HG03135 (cell line): ENCODE results near the gene RHOF.

Source experiments
- ATAC-seq: cut with Tn5 transposase; IDR thresholded peaks from one replicate; pipeline ENCODE4 v1.9.1; 2021; ENCODE audit warnings: mild to moderate bottlenecking, moderate library complexity; ENCODE audit not compliant: unreplicated experiment

RHOF gene

GRCh38 chr12:121820056-121820455 lies 26.6 kb upstream of the RHOF start:
- no peak for ATAC-seq

GRCh38 chr12:121819212-121819949 lies 25.9 kb upstream of the RHOF start:
- ATAC-seq = no peak

DNA sequence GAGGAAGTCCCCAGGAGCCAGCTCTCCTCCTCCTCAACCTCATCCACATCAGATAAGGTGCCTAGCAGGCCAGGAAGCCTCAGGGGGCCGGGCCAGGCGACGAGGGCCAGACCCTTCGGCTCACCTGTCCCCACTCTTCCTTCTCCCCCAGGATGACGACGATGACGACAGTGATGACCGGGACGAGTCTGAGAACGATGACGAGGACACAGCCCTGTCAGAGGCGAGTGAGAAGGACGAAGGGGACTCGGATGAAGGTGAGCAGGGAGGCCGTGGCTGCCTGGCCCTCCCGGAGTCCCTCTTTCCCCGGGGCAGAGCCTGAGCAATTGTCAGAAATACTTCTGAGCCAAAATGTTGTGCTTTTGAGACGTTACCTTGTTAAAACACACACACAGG lies 24.2 kb upstream of the RHOF start:
- no peak for ATAC-seq

- ATAC-seq = no peak
These were observed 23.6 kb upstream of the RHOF start for GRCh38 chr12:121816925-121817647.

DNA sequence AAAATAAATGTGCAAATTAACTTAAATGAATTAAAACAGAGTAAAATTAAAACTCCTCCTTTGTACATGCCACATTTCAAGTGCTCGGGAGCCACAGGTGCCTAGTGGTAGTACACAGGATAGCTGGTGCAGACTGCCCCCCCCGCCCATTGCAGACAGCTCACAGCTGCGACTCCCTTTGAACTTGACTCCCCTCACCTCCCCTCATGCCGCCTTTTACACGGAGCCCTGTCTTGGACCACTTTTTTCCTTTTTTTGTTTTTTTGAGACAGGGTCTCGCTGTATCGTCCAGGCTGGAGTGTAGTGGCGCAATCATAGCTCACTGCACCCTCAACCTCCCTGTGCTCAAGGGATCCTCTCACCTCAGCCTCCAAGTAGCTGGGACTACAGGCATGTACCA lies 21.8 kb upstream of the RHOF start:
- ATAC-seq = no peak

DNA sequence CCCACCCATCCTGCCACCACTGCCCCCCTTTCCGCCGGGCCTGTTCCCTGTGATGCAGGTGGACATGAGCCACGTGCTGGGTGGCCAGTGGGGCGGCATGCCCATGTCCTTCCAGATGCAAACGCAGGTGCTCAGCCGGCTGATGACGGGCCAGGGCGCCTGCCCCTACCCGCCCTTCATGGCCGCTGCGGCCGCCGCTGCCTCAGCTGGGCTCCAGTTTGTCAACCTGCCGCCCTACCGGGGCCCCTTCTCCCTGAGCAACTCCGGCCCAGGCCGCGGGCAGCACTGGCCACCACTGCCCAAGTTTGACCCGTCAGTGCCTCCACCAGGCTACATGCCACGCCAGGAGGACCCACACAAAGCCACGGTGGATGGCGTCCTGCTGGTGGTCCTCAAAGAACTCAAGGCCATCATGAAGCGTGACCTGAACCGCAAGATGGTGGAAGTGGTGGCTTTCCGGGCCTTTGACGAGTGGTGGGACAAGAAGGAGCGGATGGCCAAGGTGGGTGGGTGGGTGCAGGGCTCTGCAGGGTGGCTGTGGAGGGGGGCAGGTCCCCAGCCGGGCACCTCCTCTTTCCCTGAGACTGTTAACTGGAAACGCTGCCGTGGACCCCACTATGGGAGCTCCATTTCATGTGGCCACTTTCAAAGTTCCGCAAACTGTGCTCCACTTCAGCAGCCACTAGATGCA lies 21.1 kb upstream of the RHOF start:
- no peak for ATAC-seq

GRCh38 chr12:121813951-121814350 lies 20.5 kb upstream of the RHOF start:
- no peak for ATAC-seq

DNA sequence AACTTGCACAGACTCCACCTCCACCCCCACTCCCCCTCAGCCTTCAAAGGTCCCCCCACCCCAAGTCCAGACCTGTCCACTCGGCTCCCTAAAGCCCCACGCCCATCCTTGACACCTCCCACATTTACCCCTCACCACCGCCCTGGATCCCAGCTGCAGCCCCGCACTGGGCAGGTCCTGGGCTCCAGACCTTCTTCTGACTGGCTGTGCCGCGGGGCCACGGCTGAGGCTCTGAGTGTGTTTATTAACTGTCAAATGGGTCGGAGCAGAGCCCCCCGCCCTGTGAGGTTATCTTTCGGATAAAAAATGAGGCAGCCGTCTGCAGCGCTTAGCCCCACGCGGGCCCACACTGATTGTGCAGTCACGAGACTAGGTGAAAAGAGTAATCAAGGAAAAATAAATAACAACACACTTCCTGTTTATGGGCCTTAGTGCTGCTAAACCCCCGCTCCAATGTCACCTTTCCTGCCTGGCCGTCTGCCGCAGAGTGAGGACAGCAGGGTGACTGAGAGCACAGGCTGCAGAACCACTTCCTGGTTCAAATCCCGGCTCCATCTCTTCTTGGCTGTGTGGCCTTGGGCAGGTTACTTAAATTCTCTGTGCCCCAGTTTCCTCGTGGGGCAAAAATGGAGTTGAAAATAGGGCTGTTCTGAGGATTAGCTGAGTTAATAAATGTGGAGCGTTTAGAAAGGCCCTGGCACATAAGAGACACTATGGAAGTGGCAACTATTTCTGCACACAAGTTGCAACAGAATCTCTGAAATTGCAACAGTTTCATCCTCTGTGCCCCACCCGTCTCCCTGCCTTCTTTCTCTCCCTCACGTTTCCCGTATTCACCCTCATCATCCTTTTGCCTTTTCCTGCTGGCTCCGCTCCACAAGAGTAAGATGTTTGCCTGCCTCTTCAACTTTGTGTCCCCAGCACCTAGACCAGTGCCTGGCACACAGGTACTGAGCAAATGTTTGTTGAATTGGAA lies 19.7 kb upstream of the RHOF start:
- no peak for ATAC-seq

DNA sequence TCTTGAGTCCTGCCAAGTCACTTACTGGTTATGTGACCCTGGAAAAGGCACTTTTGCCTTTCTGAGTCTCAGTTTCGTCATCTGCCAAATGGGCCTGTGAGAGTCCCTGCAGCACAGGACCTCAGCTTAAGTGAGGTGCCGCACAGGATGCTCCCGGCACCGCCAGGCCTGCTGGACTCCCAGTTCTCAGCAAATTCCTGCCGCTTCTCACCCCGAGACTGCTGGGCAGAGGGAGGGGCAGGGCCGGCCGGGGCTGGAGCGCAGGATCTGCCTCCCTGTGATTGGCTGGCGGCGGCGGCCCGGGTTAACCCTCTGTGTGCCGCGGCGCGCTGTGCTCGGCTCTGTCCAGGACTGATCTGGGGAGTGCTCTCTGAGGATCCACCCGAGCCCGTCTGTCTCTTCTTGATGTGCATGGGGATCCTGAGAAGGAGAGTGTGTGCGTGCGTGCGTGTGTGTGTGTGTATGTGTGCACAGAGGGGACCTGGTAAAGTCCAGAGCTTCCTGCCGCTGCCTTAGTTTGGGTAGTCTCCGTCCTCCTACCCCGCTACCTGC lies 18.9 kb upstream of the RHOF start:
- no peak for ATAC-seq

GRCh38 chr12:121811434-121812319 lies 18.2 kb upstream of the RHOF start:
- ATAC-seq = peak; percentile 65

GRCh38 chr12:121810833-121811433 lies 17.4 kb upstream of the RHOF start:
- no peak for ATAC-seq

DNA sequence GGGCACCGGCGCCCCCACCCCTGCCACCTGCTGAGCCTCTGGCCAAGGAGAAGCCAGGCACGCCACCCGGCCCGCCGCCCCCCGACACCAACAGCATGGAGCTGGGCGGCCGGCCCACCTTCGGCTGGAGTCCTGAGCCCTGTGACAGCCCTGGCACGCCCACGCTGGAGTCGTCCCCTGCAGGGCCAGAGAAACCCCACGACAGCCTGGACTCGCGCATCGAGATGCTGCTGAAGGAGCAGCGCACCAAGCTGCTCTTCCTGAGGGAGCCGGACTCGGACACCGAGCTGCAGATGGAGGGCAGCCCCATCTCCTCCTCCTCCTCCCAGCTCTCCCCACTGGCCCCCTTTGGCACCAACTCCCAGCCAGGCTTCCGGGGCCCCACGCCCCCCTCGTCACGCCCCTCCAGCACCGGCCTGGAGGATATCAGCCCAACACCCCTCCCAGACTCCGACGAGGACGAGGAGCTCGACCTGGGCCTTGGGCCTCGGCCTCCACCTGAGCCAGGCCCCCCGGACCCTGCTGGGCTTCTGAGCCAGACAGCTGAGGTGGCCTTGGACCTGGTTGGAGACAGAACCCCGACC lies 16.8 kb upstream of the RHOF start:
- no peak for ATAC-seq

- no peak for ATAC-seq
These were observed 16.2 kb upstream of the RHOF start for GRCh38 chr12:121809712-121810116.

- ATAC-seq = no peak
These were observed 15.1 kb upstream of the RHOF start for GRCh38 chr12:121808623-121809022.

DNA sequence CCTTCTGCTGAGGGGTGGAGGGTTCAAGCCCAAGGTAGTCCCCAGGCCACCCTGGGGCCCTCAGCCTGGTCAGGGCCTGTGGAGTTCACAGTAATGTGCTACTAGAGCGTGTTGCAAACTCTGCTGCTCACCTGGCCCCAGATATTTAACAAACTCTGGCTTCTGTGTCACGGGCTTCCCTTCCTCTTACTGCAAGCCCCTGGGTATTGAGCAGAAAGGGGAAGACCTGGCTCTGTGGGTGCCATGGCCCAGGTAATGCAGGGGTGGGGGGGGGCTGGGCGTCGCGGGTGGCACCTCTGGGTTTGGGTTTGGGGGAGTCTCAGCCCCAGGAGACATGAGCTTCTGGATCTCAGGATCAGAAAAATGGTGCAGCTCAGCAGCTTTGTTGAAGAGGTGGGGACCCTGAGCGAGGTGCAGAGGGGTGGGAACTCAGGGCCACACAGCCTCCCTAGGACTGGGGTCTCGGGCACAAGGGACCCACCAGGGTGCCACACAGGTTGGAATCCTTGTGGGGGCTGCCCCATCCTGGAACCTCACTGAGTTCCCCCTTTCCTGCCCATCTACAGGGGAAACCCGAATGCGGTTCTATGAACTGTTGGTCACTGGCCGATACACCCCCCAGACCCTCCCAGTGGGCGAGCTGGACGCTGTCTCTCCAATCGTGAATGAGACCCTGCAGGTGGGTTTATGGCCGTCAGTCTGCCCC lies 14.3 kb upstream of the RHOF start:
- no peak for ATAC-seq

DNA sequence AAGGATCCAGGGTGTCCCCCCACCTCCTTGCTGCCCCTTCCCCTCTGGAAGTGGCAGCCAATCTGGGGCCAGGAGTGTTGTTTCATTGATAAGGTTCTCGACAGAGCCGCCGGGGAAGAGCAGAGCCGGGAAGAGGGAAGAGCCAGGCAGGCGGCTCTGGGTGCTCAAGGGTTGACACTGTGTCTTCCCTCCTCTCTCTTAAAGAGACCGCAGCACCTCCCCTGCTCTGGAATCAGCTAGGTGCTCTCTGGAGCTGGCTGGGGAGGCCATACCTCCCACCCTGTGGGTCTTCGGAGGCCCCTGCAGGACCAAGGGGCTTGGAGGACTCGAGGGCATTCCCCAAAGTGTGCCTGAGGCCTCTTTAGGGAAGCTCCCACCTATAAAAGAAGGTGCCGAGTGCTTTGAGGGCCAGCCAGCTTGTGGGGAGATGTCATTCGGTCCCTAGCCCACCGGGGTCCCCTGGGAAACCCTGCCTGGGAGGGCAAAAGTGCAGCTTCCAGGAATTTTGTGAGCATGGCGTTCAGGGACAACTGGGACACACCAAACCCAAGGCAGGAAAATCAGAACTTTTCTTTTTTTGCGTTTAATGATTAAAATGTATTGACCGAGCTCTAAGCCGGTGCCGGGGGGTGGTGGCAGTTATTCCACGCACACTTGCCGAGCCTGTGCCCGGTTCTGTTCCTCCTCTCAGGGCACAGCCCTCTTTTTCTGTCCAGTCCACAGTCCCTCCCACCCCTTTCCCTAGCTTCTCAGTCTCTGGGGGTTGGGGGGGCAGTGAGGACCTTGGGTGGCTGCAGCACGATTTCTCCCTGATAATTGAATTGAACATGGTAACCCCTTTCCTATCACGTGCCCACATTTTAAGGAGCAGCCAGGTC lies 13.3 kb upstream of the RHOF start:
- no peak for ATAC-seq

DNA sequence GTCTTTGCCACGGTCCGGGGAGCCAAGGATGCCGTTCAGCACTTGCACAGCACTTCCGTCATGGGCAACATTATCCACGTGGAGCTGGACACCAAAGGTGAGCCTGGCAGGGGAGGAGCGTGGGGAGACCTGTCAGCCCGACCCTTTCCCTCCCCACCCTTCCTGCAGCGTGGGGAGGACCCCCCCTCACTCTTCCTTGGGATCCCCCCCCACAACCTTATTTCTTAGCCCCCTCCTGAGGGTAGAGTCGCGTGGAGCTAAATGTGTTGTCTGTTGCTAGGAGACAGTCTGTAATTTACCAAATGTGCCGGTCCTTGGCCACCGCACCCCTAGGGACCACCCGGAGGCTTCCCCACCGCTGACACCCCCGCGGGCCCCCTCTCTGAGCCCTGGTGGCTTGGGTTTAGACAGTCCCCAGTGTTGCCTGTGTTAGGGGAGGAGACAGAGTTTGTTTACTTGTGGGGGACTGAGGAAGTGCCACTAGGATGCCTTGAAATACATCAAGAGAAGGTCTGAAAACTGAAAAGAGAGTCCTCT lies 12.6 kb upstream of the RHOF start:
- ATAC-seq = no peak
